ENCODE results near the gene ATRX. TPM values are rescaled to one million over a fixed set of nuclear protein-coding genes. Genes with fewer than 3 reads are reported as not detected.

Gene ATRX
- total RNA-seq, 1 donor from 2014 or later, result 106 TPM

GRCh38 chrX:77597090-77597489 lies 188.9 kb downstream of the ATRX start:
- no peak overlapping the region for H3K4me3 Mint-ChIP-seq (ENCODE audit: unreplicated experiment)
- Histone ChIP-seq H3K27ac (ENCODE audit: low read depth, low read length) (no peak overlapping the region), H3K9ac (ENCODE audit: low read length) (no peak overlapping the region), H3K4me2 (ENCODE audit: low read length) (no peak overlapping the region), H3K9me3 (ENCODE audit: insufficient read depth, low read depth, low read length) (no peaks in the 10 kb centered on the region), H3K79me2 (ENCODE audit: insufficient read depth, low read length) (peaks cover 2% of the 10 kb centered on the region), H3K4me3 (ENCODE audit: insufficient read depth, low read depth, low read length) (no peak overlapping the region), H3K27me3 (ENCODE audit: insufficient read depth, low read length) (no peaks in the 10 kb centered on the region), H2AFZ (ENCODE audit: low read depth, low read length) (no peak overlapping the region), H3K36me3 (ENCODE audit: insufficient read depth, low read length) (no peaks in the 10 kb centered on the region), H4K20me1 (ENCODE audit: insufficient read depth, low read length) (no peaks in the 10 kb centered on the region), H3K4me1 (ENCODE audit: insufficient read depth, low read length) (no peaks in the 10 kb centered on the region)
- no peaks in the 10 kb centered on the region for H3K9me3 Mint-ChIP-seq (ENCODE audit: unreplicated experiment)
- no peak for FAIRE-seq
- peak; percentile 31 for DNase-seq (ENCODE audit: low read depth)
- no peak overlapping the region for H3K27ac Mint-ChIP-seq (ENCODE audit: unreplicated experiment)
- no peaks in the 10 kb centered on the region for H3K27me3 Mint-ChIP-seq (ENCODE audit: low read depth, unreplicated experiment)
- no peaks in the 10 kb centered on the region for H3K36me3 Mint-ChIP-seq (ENCODE audit: low read depth, unreplicated experiment)
- peaks cover 19% of the 10 kb centered on the region for H3K4me1 Mint-ChIP-seq (ENCODE audit: low read depth, unreplicated experiment)
- TF ChIP-seq EZH2 (IDR thresholded peaks at IDR 0.05; ENCODE audit: insufficient read depth, low read length) (no peak), CTCF (IDR thresholded peaks at IDR 0.05; ENCODE audit: insufficient read depth, low read depth, low read length) (no peak)

GRCh38 chrX:77595848-77596247 lies 190.2 kb downstream of the ATRX start:
- Histone ChIP-seq H2AFZ (ENCODE audit: low read depth, low read length) (no peak overlapping the region), H3K9me3 (ENCODE audit: insufficient read depth, low read depth, low read length) (no peaks in the 10 kb centered on the region), H4K20me1 (ENCODE audit: insufficient read depth, low read length) (no peaks in the 10 kb centered on the region), H3K4me2 (ENCODE audit: low read length) (no peak overlapping the region), H3K9ac (ENCODE audit: low read length) (no peak overlapping the region), H3K36me3 (ENCODE audit: insufficient read depth, low read length) (no peaks in the 10 kb centered on the region), H3K4me1 (ENCODE audit: insufficient read depth, low read length) (no peaks in the 10 kb centered on the region), H3K27me3 (ENCODE audit: insufficient read depth, low read length) (no peaks in the 10 kb centered on the region), H3K27ac (ENCODE audit: low read depth, low read length) (no peak overlapping the region), H3K4me3 (ENCODE audit: insufficient read depth, low read depth, low read length) (no peak overlapping the region), H3K79me2 (ENCODE audit: insufficient read depth, low read length) (peaks cover 2% of the 10 kb centered on the region)
- Mint-ChIP-seq H3K27me3 (ENCODE audit: low read depth, unreplicated experiment) (no peaks in the 10 kb centered on the region), H3K4me1 (ENCODE audit: low read depth, unreplicated experiment) (peaks cover 19% of the 10 kb centered on the region), H3K4me3 (ENCODE audit: unreplicated experiment) (no peak overlapping the region), H3K36me3 (ENCODE audit: low read depth, unreplicated experiment) (no peaks in the 10 kb centered on the region), H3K27ac (ENCODE audit: unreplicated experiment) (no peak overlapping the region), H3K9me3 (ENCODE audit: unreplicated experiment) (no peaks in the 10 kb centered on the region)
- TF ChIP-seq EZH2 (IDR thresholded peaks at IDR 0.05; ENCODE audit: insufficient read depth, low read length) (no peak), CTCF (IDR thresholded peaks at IDR 0.05; ENCODE audit: insufficient read depth, low read depth, low read length) (no peak)
- no peak for FAIRE-seq
- peak; percentile 10 for DNase-seq (ENCODE audit: low read depth)

GRCh38 chrX:77572322-77572721 lies 213.7 kb downstream of the ATRX start:
- Mint-ChIP-seq H3K36me3 (ENCODE audit: low read depth, unreplicated experiment) (no peaks in the 10 kb centered on the region), H3K4me1 (ENCODE audit: low read depth, unreplicated experiment) (no peaks in the 10 kb centered on the region), H3K4me3 (ENCODE audit: unreplicated experiment) (no peak overlapping the region), H3K27me3 (ENCODE audit: low read depth, unreplicated experiment) (no peaks in the 10 kb centered on the region), H3K9me3 (ENCODE audit: unreplicated experiment) (no peaks in the 10 kb centered on the region), H3K27ac (ENCODE audit: unreplicated experiment) (no peak overlapping the region)
- FAIRE-seq, result peak; percentile 66
- Histone ChIP-seq H4K20me1 (ENCODE audit: insufficient read depth, low read length) (no peaks in the 10 kb centered on the region), H3K4me2 (ENCODE audit: low read length) (no peak overlapping the region), H3K4me3 (ENCODE audit: insufficient read depth, low read depth, low read length) (no peak overlapping the region), H3K9ac (ENCODE audit: low read length) (no peak overlapping the region), H3K27me3 (ENCODE audit: insufficient read depth, low read length) (no peaks in the 10 kb centered on the region), H3K27ac (ENCODE audit: low read depth, low read length) (no peak overlapping the region), H3K4me1 (ENCODE audit: insufficient read depth, low read length) (no peaks in the 10 kb centered on the region), H3K9me3 (ENCODE audit: insufficient read depth, low read depth, low read length) (no peaks in the 10 kb centered on the region), H2AFZ (ENCODE audit: low read depth, low read length) (no peak overlapping the region), H3K79me2 (ENCODE audit: insufficient read depth, low read length) (no peaks in the 10 kb centered on the region), H3K36me3 (ENCODE audit: insufficient read depth, low read length) (peaks cover 5% of the 10 kb centered on the region)
- TF ChIP-seq CTCF (IDR thresholded peaks at IDR 0.05; ENCODE audit: insufficient read depth, low read depth, low read length), result no peak
- peak; percentile 3 for DNase-seq (ENCODE audit: low read depth)

Measured in astrocyte (in vitro differentiated cells and primary cell).